Small intestine (tissue), 7 donors: Measurements from ENCODE around the gene ARHGEF28. TPM values are rescaled to one million over a fixed set of nuclear protein-coding genes. Genes with fewer than 3 reads are reported as not detected.

Source experiments
- DNase-seq, 2 donors: peaks; one replicate each; pipeline versions ENCODE4 v3.0.0 to v3.0.0-alpha.2; 2013
- FAIRE-seq: peaks from 2 replicates; lab custom pipeline; 2012; peaks lifted over from hg19 to GRCh38; lab: Jason Lieb, UNC
- H3K27ac ChIP-seq, 3 donors: one replicate each; pipeline ENCODE4 v1.5.1; 2013; ENCODE audit warnings: low read length in 2 of 3, mild to moderate bottlenecking in 2 of 3, control low read depth in 1 of 3, inconsistent platforms in 1 of 3, low read depth in 1 of 3, moderate library complexity in 1 of 3
- H3K27me3 ChIP-seq, 3 donors: one replicate each; pipeline ENCODE4 v1.6.1; 2013; ENCODE audit warnings: low read length in 3 of 3, inconsistent platforms in 1 of 3; ENCODE audit not compliant: control insufficient read depth in 3 of 3, insufficient read depth in 3 of 3
- H3K36me3 ChIP-seq, 3 donors: one replicate each; pipeline ENCODE4 v1.6.1; 2013; ENCODE audit warnings: low read length in 3 of 3, inconsistent platforms in 1 of 3, low read depth in 1 of 3, mild to moderate bottlenecking in 1 of 3, moderate library complexity in 1 of 3; ENCODE audit not compliant: control insufficient read depth in 3 of 3, insufficient read depth in 2 of 3
- H3K4me1 ChIP-seq, 3 donors: one replicate each; pipeline ENCODE4 v1.6.1; 2013; ENCODE audit warnings: low read length in 2 of 3, inconsistent platforms in 1 of 3, low read depth in 1 of 3, mild to moderate bottlenecking in 1 of 3, moderate library complexity in 1 of 3; ENCODE audit not compliant: control insufficient read depth in 3 of 3, insufficient read depth in 2 of 3
- H3K4me3 ChIP-seq, 3 donors: one replicate each; pipeline ENCODE4 v1.5.1; 2013; ENCODE audit warnings: low read length in 3 of 3, control low read depth in 1 of 3, inconsistent platforms in 1 of 3, low read depth in 1 of 3, mild to moderate bottlenecking in 1 of 3, moderate library complexity in 1 of 3
- H3K9me3 ChIP-seq, 2 donors: one replicate each; pipeline ENCODE4 v1.6.1; 2013; ENCODE audit warnings: low read depth in 1 of 2, low read length in 1 of 2; ENCODE audit not compliant: control insufficient read depth in 2 of 2, insufficient read depth in 1 of 2
- WGBS, 3 donors: extraction: QIAGEN DNeasy Blood & Tissue Kit; methylation state at CpG; one replicate each; pipeline ENCODE4 v1.1.7; 2013; 5-methylcytosine and 5-hydroxymethylcytosine counted together
- polyA plus RNA-seq, 4 donors: library from polyadenylated mRNA; stranded (reverse) in 3 of 4; unstranded in 1 of 4; fragments of 200-250 nt in 3 of 4; fragments of 120-200 nt in 1 of 4; gene quantifications; one replicate each; pipeline versions ENCODE4 v1.2.1 to v1.2.3, GENCODE V29; 2013
- donor health status: healthy with polysubstance abuse.
- donor health status: control.
- donor health status: control.
- donor health status: Bipolar disorder and iron deficiency.
- donor health status: healthy.

The ARHGEF28 gene
- polyA plus RNA-seq, 4 donors = 1.1 to 16.5 (median 2.7) TPM

GRCh38 chr5:73596705-73597328, 29.2 kb upstream of the ARHGEF28 start:
- Histone ChIP-seq H3K4me3 (no peak overlapping the region), H3K27me3 (no peaks in the 10 kb centered on the region), H3K4me1 (no peaks in the 10 kb centered on the region), H3K9me3 (no peaks in the 10 kb centered on the region), H3K36me3 (no peaks in the 10 kb centered on the region), H3K27ac (no peak overlapping the region)
- FAIRE-seq (no peak), DNase-seq (peak; percentile 41 to 48)

DNA sequence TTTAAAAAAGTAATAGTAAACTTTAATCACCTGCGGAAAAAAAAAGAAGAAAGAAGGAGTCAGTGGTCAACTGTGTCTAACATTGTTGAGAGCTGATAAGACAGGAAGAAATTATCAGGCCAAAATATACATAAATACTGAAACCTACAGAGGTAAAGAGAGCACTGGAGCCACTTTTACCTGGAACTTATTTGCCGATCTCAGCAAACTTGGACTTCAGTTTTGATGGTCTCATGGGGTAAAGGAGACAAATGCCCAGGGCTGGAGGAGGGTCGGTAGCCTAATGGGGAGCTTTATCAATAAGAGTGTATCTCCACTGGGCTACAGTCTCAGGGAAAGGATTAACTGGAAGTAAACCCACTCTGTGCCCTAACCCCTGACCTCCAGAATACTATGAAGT, 26.6 kb upstream of the ARHGEF28 start:
- H3K27me3 ChIP-seq = no peaks in the 10 kb centered on the region
- no peak overlapping the region for H3K27ac ChIP-seq
- H3K4me3 ChIP-seq = no peak overlapping the region
- no peak for DNase-seq
- no peaks in the 10 kb centered on the region for H3K4me1 ChIP-seq
- H3K36me3 ChIP-seq = no peaks in the 10 kb centered on the region
- WGBS, 3 donors = 70 to 90% (median 89%) methylated on average over 3 of the region's 3 CpGs
- no peak for FAIRE-seq
- H3K9me3 ChIP-seq = no peaks in the 10 kb centered on the region

- no peaks in the 10 kb centered on the region for H3K9me3 ChIP-seq
- H3K4me1 ChIP-seq = no peaks in the 10 kb centered on the region
- no peak for FAIRE-seq
- H3K27me3 ChIP-seq = no peaks in the 10 kb centered on the region
- H3K4me3 ChIP-seq = no peak overlapping the region
- H3K36me3 ChIP-seq = no peaks in the 10 kb centered on the region
- H3K27ac ChIP-seq = no peak overlapping the region
- 84 to 93% (median 87%) methylated on average over 5 of the region's 5 CpGs for WGBS, 3 donors
- no peak for DNase-seq
Observed at GRCh38 chr5:73603998-73604397, 22.0 kb upstream of the ARHGEF28 start.

GRCh38 chr5:73605223-73606087, 20.5 kb upstream of the ARHGEF28 start:
- H3K9me3 ChIP-seq = no peaks in the 10 kb centered on the region
- H3K27ac ChIP-seq = no peak overlapping the region
- H3K36me3 ChIP-seq = no peaks in the 10 kb centered on the region
- H3K4me3 ChIP-seq = no peak overlapping the region
- H3K4me1 ChIP-seq = no peaks in the 10 kb centered on the region
- 45 to 74% (median 46%) methylated on average over 8 of the region's 8 CpGs for WGBS, 3 donors
- FAIRE-seq (no peak), DNase-seq (peak; percentile 29 to 58)
- no peaks in the 10 kb centered on the region for H3K27me3 ChIP-seq

DNA sequence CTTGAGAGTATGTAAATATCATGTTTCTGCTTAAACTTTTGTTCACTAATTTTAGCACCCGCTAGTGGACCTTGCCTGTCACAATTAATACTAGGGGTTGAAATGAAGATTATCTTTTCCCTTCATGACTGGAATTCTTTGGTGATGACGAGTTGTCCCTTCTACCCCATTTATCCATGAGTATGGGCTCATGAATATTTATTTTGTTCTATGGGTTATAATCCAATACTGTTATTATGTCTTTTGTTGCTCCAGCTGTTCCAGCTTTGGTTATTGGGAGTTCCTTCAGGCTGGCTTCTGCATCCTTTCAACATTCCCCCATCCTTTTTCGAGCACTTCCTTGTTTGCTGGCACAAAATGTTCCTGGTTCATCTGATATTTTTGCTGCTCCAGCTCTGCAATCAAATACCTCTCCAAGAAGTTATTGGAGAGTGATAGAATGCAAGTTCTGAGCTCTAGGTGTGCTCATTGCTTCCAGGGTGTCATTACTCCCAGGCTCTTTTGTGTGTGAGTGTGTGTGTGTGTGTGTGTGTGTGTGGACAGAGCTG, 19.7 kb upstream of the ARHGEF28 start:
- FAIRE-seq (no peak), DNase-seq (no peak)
- Histone ChIP-seq H3K4me1 (no peaks in the 10 kb centered on the region), H3K27ac (no peak overlapping the region), H3K27me3 (no peaks in the 10 kb centered on the region), H3K9me3 (no peaks in the 10 kb centered on the region), H3K4me3 (no peak overlapping the region), H3K36me3 (no peaks in the 10 kb centered on the region)
- WGBS, 3 donors = 44 to 66% (median 63%) methylated on average over 3 of the region's 3 CpGs

DNA sequence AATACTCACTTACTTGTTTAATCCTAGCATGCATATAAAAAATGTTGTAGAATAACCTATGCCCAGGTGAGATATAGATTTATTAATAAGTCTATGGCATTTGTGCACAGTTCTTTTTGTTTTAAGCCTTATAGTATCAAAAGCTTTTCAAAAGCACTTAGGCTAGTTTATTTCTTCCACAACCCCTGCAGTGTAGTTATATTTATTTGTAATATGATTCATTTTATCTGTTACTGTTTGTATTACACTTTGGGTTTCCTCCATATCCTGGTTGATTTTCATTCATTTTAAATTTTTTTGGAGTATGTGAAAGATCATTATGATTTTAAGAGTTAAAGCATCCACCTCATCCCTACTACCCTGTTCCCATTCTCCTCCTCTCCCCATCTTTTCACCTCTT, 18.8 kb upstream of the ARHGEF28 start:
- Histone ChIP-seq H3K27me3 (no peaks in the 10 kb centered on the region), H3K36me3 (no peaks in the 10 kb centered on the region), H3K9me3 (no peaks in the 10 kb centered on the region), H3K4me1 (no peaks in the 10 kb centered on the region), H3K27ac (no peak overlapping the region), H3K4me3 (no peak overlapping the region)
- DNase-seq = no peak
- FAIRE-seq = no peak

DNA sequence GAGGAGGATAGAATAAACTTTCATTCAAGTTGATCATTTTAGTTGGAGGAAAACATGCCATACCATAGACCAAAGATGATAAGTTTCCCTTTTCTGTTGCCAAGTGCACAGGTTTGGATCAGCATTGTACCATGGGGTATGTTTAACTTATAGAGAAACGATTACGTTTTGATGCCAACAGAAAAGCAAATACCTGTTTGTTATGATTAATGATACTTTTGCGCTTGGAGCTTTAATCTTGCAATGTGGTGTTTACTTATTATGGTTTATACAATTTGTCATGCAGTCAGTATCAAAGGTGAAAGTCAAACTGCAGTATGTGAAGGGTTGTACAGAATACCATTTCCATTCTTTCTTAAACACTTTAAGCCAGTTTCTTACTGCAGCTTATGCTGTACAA, 13.2 kb upstream of the ARHGEF28 start:
- no peak overlapping the region for H3K4me3 ChIP-seq
- FAIRE-seq (no peak), DNase-seq (peak in 1 of 2 donors; percentile 68)
- H3K4me1 ChIP-seq = peaks cover 0 to under 1% (median 0%) of the 10 kb centered on the region in 3 donors
- no peak overlapping the region for H3K27ac ChIP-seq
- H3K27me3 ChIP-seq = peaks cover 0 to 2% (median 0%) of the 10 kb centered on the region in 3 donors
- 13 to 35% (median 18%) methylated on average over 3 of the region's 3 CpGs for WGBS, 3 donors
- no peaks in the 10 kb centered on the region for H3K36me3 ChIP-seq
- no peaks in the 10 kb centered on the region for H3K9me3 ChIP-seq

DNA sequence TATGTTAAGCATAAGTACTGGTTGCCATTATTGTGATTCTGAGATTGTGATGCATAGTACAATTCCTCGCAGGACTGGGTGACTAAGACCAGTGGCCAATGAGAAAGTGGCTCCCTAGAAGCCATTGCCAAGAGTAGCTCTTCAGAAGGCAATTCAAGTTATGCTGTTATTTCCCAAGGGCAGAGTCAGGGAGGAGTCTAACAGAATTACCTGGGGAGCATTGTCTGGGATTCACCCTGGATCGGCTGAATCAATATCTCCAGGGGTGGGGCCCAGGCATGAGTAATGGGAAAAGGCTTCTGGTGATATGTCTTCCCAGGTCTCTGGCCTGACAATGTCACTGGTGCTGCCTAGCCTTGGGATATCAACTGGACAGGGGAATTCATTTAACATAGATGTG, 10.9 kb upstream of the ARHGEF28 start:
- no peak for FAIRE-seq

More for the DNA sequence above, 10.9 kb upstream of the ARHGEF28 start:
- Histone ChIP-seq H3K27ac (no peak overlapping the region), H3K27me3 (peaks cover 0 to 2% (median 0%) of the 10 kb centered on the region in 3 donors), H3K36me3 (no peaks in the 10 kb centered on the region), H3K4me3 (no peak overlapping the region), H3K9me3 (no peaks in the 10 kb centered on the region), H3K4me1 (peaks cover 0 to 5% (median 0%) of the 10 kb centered on the region in 3 donors)
- DNase-seq = peak in 1 of 2 donors; percentile 51
- WGBS, 3 donors = 46 to 83% (median 56%) methylated on average over 2 of the region's 2 CpGs
